HG03558 (cell line): ENCODE data around the gene RGS6.

Experiments
- ATAC-seq: cut with Tn5 transposase; IDR thresholded peaks from one replicate; pipeline ENCODE4 v1.9.1; 2021; ENCODE audit warnings: moderate number of reproducible peaks; ENCODE audit not compliant: unreplicated experiment; ENCODE audit errors: extremely low read depth

RGS6 gene

DNA sequence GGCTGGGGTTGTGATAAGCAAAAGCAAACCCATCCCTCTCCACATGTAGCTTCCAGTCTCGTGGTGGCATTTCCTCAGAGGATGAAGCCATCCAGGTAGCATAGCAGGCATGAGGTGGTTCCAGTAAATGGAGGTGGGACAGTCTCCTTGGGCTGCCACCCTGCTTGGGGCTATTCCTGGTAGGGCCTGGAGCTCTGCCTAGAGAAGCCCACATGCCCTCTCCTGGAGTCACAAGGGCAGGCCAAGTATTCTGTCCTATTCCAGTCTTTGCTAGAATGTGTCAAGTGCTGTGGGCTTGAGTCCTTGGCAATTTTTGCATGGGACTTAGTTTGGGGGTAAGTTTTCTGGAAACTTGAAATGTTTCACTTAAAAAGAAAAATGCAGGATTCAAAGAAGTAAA, 491.7 kb downstream of the RGS6 start:
- ATAC-seq = no peak

DNA sequence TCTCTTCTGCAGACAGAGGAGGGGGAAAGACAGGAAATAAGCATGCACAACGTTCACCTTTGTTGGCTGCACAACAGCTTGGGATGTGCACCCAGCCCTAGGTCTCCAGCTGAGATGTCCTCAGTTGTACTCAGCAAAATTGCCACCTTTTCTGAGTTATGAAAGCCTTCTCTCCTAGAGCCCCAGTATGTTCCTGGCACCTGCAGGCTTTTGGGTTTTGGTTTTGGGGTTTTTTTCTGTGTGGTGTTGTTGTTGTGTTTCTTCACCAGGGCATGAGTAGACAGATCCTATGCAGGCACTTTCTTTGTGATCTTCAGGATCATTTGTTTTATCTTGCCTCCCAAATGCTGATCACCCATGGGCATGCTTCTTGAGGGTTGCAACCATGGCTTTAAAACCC, 498.2 kb downstream of the RGS6 start:
- ATAC-seq = no peak

DNA sequence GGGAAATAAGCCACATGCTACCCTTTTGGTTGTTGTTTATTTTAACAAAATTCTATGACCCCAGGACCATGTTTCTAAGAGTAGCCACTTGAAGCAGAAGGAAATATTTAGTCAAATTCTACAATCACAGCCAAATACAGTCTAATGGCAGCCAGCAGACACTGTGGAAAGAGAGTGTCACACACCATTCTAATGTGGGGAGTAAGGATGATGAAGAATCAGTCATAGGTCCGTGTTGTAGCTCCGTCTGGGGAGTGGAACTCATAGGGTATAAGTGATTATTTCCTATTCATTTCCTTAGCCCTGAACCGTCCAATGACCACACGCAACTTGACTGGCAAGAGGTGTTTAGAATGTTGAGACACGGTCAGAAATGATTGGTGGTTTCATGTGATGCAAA, 500.5 kb downstream of the RGS6 start:
- no peak for ATAC-seq

DNA sequence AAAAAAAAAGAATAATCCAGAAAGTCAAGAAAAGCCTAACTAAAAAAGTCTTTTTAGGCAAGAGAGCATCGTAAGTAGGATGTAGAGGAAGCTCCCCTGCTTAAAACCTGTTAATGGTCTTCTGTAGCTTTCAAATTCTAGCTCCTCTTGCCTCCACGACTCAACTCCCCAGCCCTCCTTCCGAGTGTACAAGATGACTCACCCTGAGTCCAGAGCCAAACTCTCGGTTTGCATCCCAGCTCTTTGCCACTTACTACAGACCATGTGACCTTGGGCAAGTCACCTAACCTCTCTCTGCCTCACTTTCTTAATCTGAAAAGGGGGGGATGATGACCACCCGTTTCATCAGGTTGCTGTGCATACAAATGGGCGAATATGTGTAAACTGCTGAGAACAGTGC, 501.3 kb downstream of the RGS6 start:
- ATAC-seq = no peak

DNA sequence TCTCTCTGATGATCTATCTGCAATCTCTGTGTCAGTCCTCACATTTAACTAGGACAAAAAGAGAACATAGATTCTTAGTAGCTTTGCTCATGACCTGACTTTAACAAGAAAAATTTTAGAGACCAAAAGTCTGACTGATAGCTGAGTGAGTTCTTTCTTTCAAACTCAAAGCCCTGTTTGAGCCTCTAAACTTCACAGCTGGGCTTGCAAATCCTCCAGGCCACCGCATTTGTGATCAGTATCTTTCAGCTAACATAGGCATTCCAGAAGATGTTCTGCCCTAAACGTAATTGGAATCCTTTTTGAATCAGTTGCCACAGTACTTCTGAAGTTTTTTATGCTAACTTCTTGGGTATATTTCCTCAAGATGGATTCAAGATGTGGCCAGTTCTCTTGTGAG, 502.6 kb downstream of the RGS6 start:
- no peak for ATAC-seq

DNA sequence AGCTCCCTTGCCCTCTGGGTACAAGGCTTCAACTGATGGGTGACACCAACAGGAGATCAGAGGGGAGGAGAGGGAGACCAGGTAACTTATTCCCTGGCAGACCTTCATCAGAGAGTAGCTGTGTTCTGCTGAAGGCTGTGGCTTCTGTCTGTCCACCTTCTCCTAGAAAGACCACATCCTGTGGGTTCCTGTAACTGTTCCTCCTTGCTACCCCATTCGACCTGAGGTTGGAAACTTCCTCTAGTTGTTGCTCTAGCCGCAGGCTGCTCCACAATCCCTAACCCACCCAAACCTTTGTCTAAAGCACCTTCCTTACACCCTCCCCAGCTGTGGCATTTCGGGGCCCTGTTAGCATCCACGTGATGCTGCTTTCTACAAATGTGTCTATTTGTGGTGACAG, 507.5 kb downstream of the RGS6 start:
- no peak for ATAC-seq

DNA sequence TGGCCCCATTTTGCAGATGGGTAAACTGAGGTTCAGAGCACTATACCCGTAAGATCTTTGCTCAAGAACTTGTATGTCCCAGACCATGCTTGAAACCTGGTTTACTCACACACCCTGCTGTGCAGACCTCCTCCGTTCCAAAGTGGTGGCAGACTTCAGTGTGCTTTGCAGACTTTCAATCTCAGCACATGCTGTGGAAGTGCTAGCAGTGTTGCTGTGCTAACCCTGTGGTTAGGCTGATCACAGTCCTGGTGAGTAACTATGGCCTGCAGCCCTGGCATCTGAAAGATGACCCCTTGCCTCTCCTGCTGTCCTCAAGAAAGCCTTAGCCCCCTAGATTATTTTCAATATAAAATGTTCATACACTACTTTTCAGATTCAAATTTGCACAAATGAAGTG, 511.0 kb downstream of the RGS6 start:
- no peak for ATAC-seq

DNA sequence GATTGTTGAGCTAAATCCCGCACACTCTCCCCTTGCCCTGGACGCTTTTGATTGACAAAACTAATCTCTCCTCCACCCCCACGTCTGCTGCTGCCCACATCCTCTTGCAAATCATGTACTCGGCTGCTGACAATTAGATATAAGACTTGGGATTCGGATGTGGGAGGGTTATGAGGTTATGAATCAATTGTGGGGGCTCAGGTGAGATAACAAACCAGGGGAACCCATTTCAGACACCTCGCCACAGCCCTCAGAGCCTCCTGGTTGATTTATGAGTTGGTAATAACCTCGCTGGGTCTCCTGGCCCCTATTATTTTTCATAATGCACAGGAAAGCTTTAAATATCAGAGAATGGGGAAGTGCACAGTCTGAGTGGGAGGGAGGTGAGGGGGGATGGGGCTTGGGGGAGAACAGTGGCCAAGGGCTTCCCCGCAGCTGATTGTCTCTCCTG, 511.8 kb downstream of the RGS6 start:
- ATAC-seq = no peak

DNA sequence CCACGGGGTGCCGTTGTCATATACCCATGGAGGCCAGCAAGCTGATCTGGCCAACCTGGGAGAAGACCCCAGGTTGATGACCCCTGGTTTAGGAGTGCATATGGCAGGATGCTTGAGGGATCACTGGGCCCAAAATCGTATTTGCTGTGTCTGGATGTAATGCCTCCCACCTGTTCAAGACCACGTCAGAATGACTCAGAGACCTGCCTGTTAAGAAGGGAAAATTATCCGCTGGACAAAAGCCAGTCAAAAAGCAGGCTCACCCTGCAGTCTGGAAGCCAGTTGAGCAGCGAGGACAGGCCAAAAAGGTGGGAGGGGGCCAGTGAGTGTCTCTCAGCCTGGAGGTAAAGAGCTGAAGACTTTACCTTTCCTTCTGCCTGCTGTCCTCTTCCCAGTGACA, 512.5 kb downstream of the RGS6 start:
- ATAC-seq = no peak

DNA sequence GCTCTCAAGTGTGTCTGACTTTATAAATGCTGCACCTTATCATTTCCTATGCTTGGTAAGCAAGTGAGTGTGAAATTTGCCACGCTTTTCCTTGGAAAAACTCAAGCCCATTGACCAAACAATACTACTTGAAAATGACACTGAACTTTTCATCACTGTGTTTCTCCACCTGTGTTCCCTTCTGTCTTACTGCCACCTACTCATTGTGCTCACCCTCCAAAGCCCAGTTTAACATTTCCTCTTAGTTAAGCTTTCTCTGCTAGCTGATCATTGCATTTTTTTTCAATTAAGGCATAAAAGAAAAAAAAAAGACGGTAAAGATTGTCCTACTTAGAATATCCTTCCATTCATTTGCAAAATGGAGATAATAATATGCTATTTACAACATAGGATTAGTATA, 516.0 kb downstream of the RGS6 start:
- no peak for ATAC-seq

DNA sequence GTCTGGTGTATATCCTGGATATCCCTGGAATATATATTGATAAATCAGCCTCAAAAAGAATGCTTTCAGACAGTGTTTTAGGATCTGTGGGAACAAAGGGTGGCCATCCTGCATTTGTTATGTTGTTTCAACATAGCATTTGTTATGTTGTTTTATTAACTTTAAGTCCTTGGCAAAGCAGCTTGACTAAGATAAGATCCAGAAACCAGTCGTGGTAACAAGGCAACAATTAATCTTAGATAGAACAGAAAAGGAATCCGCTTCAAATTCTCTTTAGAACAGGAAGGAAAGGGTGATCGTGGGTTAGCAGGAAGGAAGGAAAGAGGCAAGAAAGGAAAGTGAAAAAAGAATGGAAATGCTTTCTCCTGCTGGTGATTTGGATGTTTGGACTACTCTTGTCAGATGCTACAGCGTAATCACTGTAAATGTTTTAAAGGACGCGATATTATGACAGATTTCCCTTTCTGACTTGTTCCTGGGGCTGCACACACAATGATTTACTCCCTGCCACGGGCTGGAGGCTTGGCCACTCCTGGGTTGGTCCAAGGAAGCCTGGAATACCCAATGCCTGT, 518.3 kb downstream of the RGS6 start:
- ATAC-seq = no peak

DNA sequence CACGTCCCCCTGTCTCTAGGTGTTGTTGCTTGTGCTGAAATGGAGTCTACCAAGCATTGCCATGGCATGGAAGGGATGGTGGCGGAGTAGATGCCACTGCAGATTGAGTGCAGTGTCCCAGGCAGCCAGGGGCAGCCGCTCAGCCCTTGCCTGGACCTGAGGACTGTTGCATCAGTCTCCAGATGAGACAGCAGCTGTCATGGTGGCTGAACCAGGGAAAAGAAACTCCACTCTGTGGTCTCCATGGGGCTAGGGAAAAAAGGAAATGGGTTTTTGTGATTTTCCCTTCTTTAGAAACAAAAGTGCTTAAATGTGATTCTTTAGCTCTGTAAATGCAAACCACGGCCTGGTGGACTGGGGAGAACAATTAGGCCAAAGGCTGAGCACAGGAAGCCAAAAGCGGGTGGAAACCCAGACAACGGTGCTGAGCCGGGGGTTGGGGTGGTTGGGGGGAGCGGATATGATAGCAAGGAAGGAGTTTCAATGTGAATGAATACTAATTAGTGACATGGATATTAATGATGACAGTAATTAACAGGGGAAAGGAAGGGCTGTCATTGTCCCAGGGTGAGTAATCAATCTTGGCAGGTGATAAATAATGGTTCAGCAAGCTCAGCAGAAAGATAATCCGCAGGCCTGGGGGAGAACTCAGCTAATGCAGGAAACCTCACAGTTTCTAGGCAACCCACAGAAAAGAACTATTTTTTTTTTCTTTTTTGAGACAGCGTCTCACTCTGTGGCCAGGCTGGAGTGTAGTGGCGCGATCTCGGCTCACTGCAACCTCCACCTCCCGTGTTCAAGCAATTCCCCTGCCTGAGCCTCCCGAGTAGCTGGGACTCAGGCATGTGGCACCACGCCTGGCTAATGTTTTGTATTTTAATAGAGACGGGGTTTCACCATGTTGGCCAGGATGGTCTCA, 519.1 kb downstream of the RGS6 start:
- ATAC-seq = no peak

DNA sequence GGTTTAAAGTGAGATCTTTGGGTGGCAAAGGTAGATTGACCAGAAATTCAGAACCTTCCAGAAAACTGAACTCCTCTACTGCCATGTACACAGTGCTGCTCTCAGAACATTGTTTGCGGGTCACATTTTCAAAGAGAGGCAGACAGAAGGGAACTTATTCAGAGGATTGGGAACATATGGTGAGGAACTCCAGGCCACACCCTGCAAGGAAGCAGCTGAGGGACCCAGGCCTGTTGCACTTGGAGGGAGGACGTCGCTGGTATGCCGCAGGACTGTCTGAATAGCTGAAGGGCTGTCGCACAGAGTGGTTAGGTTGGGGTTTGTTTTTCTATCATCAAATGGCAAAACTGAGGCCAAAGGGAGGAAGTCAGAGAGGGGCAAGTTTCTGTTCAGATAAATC, 520.5 kb downstream of the RGS6 start:
- ATAC-seq = no peak

DNA sequence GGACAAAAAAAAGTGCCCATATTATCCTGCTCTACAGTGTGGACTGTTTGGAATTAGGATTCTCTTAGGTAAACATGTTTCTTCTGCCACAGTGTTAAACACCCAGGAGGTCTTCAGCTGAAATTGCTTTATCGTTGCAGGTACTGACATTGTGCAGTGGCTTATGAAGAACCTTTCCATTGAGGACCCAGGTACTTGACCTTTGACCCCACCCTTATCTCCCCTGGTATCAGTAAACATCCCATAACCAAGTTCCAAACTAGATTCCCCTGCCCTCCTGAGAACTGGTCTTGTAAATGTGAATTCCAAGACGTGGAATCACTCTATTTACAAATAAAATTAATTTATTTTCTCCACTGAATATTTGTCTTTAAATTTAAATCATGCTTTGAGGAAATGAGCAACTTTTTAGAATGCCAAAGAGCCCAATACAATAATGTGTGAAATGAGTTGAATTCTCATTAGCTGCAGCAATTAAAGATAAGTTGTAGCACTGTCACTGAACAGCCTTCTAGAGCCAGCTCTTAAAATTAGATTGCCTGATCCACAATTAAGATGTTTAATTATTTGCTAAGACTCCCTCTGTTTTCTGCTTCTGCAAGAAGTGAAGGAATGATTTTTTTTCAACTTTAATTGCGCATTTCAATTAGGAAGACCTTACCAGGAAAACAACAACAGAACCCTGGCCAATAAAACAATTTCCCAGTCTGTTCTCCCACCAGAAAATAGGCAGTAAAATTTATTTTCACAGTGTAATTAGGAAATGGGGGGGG, 522.3 kb downstream of the RGS6 start:
- ATAC-seq = no peak

DNA sequence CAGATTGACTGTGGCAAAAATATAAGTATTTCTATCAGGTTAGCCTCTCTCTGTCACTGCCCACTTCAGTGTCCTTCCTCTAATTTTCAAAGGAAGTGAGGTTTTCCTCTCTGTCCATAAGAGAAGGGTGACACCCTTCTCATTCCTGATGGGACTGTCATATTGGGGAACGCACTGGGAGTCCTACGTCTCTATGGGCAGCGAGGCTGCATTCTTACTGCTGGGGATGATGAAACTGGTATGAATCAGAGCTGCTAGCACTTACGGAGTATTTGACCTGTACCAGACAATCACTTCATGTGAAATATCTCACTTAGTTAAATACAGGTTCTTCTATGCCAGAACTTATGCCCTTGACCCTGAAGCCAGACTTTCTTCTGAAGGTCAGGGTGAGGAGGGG, 525.4 kb downstream of the RGS6 start:
- ATAC-seq = no peak

DNA sequence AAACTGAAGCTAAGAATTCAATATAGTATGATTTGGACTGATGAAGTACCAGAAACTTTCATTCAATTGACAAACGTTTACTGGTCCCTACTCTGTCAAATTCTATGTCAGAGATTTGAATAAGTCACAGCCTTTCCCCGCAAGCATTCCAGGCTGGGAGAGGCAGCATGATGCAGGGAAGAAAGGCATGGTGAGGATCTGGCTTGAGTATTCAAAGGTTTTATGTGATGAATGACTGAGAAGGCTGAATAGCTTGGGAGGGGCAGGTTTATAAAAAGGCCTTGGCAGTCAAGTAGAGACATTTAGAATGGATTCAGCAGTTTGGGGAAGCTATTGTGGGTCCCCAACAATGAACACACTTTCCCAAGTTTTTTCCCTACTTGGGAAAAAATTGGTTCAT, 529.8 kb downstream of the RGS6 start:
- no peak for ATAC-seq

DNA sequence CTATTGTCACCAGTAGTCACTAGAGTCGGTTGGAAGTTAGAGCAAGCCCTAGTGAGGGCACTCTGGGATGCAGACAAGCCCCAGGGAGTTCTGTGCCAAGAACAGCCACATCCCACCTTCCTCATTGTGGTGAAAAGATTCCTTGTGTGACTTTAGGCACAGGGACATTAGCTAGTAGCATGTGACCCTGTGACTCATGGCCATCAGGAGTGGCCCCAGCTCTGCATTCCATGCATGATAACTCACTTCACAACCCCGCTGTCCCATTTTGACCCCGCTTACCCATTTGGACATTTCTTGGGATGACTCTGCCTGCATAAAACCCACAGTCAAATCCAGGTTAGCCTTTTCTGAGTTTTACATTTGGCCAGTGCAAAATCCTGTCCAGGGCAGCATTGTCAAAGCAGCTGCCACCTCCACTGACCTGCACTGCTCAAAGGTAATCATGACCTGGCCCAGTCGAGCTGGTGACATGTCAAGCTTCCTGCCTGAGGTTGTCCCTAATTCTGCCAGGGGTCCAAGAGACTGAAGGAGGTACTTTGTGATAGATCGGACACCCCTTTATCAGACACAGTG, 531.1 kb downstream of the RGS6 start:
- no peak for ATAC-seq

DNA sequence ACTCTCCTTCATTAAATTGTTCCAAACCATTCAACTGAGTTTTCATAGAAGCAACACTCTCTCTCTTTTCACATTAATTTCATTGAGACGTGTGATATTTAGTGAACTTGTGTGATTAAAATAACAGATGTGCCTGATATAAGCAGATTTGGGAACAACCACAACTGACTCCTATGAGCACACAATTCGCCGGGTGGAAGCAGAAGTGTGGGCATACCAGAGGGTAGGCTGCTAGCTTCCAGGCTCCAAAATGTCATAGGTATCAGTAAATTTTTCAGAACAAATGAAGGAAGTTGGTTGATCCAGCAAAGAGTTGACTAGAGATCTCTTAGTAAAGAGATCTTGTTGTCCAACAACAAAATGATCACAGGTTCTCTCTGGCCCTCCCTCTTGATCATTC, 532.0 kb downstream of the RGS6 start:
- no peak for ATAC-seq

DNA sequence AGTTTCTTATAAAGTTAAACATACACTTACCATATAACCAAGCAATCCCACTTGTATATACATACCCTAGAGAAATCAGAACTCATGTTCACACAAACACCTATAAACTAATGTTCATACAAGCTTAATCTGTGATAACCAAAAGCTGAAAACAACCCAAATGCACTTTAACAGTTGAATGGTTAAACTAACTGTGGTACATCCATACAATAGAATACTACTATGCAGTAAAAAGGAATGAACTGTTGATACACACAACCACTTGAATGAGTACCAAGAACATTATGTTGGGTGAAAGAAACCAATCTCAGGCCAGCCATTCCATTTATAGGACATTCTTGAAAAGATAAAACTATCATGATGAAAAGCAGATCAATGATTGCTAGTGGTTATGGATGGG, 534.1 kb downstream of the RGS6 start:
- no peak for ATAC-seq

DNA sequence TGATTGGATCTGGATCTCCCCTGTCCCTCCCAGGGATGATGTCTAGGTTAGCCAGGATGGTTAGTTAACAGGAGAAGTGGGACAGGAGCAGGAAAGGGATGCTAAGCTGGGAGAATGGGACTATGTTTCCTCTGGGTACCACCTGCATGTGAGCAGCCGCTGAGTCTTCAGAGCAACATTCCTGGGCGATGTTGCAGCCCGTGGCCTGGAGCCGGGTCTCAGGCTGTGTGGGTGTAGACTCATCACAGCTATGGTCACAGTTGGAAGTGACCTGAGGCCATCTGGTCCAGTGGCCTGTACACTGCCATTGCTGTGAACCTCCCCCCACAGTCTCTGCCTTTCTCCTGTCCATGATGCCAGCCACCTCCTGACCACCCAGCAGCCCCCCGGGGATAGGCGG, 539.1 kb downstream of the RGS6 start:
- ATAC-seq = no peak

DNA sequence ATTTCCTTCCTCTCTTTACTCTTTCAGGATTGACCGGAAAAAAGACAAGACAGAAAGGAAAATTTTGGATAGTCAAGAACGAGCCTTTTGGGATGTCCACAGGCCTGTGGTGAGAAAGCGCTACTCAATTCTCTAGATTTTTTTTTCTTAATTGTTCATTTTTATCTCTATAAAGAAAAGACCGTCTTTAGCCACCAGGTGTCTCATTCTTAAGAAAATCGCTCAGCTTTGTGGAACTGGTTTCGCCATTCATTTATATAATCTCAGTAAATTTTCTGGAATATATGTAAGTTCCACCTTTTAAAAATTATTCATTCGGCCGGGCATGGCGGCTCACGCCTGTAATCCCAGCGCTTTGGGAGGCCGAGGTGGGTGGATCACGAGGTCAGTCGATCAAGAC, 540.6 kb downstream of the RGS6 start:
- no peak for ATAC-seq
